Measurements from ENCODE around the gene LPAR3.
"Not testable (repeated sequence)": the region's sequence is repeated elsewhere in the genome, so short reads cannot be mapped to it uniquely, and the experiment has no call there.

The LPAR3 gene

GRCh38 chr1:84902727-84903126 lies 9.7 kb upstream of the LPAR3 start:
- DNase-seq: not testable (repeated sequence)

- DNase-seq: no peak
Measured at GRCh38 chr1:84899969-84900368, 7.0 kb upstream of the LPAR3 start.

DNA sequence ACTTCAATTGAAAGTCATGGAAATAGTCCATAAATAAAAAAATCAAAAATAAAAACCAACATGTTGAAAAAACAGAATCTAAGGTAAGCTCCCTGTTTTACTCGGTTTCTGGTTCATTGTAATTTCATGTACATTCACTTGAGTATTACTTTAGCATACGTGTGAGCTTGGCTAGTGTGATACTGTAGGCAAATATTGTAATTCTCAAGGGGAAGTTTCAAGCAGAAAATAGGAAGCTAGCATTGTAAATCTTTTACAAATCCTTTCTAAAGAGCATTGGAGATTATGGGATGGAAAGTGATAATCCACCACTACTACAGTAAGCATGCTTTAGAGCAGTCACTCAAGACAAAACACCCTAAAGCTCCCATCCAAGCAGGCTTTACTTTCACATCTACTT lies 3.3 kb upstream of the LPAR3 start:
- DNase-seq: no peak

GRCh38 chr1:84890566-84890965 lies 2.4 kb downstream of the LPAR3 start:
- no peak for DNase-seq

DNA sequence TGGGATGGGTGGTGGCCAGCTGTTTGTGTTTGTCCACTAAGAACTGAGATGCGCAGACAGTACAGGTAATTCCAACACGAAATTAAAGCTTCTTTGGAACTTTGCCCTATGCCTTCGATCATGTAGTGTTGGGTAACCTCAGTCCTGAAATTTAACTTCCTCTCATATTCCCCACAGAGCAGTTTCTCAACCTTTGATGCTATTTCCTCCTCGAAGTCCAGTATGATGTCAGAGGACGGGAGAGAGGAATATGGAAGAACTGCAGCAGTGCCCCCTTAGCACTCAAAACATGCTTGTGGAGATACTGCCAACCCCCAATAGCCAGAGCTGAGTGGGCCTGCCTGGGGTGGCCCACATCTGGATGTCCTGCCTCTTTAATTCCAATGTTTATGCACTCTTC lies 3.6 kb downstream of the LPAR3 start:
- DNase-seq: no peak

DNA sequence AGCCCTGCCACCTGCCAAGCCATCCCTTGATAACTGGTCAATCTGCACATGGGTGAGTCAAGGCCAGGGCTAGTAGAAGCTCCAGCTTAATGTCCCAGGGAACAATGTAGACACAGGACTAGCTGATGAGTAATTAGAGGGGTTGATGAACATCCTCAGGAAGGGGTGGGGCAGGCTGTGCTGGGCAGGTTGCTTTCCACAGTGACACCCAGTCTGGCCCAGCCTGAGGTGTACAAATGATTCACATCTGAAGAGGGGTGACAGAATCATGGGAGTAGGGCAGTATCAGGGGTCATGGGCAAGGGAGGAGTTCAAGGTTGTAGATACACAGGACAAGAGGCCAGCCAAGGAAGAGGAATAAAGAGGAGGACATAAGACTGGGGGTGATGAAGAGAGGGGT lies 4.3 kb downstream of the LPAR3 start:
- DNase-seq: no peak

DNA sequence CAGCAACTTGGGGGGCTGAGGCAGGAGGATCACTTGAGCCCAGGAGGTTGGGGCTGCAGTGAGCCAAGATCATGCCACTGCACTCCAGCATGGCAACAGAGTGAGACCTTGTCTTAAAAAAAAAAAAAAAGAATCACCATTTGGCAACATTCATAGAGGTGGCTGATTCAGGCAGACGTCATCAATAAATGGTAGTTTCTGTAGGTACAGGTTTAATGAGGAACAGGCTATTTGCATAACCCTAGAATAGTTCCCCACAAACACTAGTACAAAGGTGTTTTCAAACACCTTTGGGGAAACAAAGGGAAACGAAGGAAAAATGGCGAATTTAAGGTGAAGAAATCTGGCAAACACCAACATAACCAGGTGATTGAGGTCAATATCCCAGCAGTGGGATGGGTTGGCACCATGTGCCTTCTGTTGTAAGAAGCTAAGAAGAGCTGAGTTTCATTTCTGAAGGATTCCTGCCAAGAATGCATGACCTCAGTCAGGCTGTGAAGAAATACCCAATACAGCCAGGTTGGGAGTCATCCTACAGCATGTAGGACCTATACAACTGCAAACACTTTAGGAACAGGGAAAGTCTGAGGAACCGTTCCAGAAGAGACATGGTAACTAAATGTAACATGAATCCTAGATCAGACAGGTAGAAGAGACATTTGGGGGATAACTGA lies 5.6 kb downstream of the LPAR3 start:
- no peak for DNase-seq

GRCh38 chr1:84885469-84885868 lies 7.5 kb downstream of the LPAR3 start:
- DNase-seq: no peak

DNA sequence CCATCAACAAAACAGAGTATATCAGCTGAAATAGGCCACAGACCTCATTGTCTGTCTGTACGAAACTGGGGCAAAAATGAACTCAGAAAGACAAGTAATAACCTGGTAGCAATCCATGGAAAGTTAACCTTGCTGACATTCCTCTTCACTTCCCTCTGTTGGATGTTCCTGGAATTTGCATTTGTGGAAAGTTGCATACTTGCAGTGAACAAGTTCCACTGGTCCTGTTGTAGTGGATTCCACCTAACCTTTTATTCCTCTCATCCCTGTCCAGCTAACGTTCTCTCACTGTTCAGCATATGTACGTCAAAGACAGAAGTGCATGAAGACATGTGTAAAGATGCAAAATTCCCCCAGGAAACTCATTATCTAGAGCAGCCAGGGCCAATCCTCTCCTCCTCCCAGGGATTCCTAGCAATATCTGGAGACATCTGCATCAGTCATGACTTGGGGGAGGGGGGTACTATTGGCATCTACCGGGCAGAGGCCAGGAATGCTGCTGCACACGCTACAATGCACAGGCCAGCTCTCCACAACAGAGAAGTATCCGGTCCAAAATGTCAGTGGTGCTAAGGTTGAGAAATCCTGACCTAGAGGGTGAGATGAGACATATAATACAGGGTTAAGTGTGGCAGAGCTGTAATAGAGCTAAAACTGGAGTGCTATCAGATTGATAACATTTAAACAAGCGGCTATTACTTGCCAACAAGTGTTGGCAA lies 8.2 kb downstream of the LPAR3 start:
- no peak for DNase-seq

- no peak for DNase-seq
Measured at GRCh38 chr1:84883286-84883685, 9.7 kb downstream of the LPAR3 start.

DNA sequence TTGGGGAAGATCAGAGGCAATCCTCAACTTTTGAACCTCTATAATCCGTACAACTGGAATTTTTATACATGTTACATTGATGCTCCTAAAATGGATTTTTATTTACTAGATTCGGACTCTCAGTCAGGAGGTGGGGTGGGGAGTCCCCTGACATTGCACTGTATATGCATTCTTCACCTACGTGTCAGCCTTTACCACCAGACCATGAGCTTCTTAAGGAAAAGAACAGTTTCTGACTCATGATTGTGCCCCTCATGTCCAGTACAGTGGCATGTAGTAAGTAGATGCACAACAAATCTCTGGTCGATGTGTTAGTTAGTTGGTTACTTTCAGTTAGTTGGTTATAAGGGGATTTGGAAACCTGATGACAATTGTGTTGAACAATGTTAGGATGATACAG lies 15.4 kb downstream of the LPAR3 start:
- no peak for DNase-seq

DNA sequence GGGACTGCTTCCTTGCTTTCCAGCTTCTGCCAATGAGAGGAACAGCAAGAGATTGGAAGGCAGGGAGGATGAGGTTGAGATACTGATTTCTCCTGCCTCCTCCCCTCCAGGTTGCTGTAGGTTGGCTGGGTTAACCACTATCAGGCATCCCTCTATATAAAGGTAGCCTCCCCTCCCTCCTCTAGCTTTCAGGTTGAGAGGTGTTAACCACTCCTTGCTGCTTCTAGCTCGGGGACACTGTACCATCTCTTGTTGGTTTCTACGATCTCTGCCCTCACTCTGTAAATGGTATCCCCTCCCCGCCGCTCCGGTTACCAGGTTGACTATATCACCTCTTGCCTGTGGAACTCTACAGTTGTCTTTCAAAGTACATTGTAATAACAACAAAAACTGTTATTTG lies 16.7 kb downstream of the LPAR3 start:
- DNase-seq: no peak

DNA sequence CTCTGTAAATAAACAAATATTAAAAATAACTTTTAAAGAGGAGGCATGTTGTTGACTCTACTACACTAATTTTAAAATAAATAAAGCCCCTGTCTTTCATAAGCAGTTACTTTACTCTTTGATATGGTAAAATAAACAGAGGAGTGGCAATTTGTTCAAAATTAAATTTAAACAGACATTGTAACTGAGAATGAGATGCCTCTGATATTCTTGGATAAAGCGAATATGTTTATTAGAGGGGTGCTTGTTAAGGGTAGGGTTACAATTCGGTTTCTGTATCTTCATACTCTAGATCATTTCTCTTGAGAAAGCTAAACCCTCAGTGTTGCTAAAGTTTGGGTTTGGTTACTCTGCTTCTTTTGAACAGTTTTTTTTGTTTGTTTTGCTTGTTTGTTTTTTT lies 19.6 kb downstream of the LPAR3 start:
- no peak for DNase-seq

- no peak for DNase-seq
Measured at GRCh38 chr1:84872696-84873355, 20.2 kb downstream of the LPAR3 start.

DNA sequence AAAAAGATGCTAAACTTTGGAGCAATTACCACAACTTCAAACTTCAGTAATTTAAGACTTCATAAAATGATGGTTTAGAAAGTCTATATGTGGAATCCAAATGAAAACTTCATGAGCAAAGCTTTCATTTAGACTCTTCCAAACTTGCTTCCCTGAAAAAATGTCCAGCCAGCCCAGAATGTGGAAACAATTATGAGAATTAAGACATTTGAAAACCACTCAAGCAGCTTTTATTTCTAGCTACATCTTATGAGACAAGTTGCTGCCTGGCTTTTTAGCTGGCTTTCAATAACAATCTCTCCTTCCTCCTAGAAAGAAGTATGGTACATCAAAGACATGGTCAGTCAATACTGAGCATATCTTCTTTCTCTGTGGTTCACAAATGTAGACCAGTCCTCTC lies 21.8 kb downstream of the LPAR3 start:
- DNase-seq: no peak

GRCh38 chr1:84870591-84870990 lies 22.4 kb downstream of the LPAR3 start:
- DNase-seq: no peak

- no peak for DNase-seq
Measured at GRCh38 chr1:84869720-84870119, 23.3 kb downstream of the LPAR3 start.

DNA sequence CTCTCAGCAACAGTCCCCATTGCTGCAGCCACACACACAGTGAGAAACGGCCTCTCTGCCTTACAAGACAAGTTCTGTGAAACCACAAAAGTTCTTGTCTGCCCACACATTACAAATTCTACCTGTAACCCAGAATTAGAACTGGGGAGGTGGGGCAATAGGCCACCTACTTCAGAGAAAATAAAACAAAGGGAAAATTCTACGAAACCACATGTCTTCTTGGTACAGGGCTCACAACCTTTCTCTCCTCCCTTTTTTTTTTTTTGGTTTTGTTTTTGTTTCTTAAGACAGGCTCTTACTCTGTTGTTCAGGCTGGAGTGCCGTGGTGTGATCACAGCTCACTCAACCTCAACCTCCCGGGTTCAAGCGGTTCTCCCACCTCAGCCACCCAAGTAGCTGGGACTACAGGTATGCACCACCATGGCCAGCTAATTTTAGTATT lies 30.2 kb downstream of the LPAR3 start:
- DNase-seq: peak in 1 of 4 experiments; percentile 23

- DNase-seq: no peak
Measured at GRCh38 chr1:84861988-84862644, 30.9 kb downstream of the LPAR3 start.

GRCh38 chr1:84861516-84861915 lies 31.5 kb downstream of the LPAR3 start:
- no peak for DNase-seq

- no peak for DNase-seq
Measured at GRCh38 chr1:84859866-84860265, 33.1 kb downstream of the LPAR3 start.

DNA sequence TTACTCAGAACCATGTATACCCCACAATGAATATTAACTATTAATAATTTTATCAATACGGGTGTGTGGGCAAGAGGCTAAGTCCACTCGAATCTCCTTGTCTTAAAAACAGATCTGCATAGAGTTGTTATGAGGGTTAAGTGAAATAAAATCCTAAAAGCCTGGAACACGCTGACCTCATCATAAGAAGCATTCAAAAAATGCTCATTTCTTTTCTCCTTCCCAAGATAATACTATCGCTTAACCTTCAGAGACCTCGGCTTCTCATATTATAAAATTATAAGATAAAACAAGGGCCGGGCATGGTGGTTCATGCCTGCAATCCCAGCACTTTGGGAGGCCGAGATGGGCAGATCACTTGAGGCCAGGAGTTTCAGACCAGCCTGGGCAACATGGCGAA lies 35.1 kb downstream of the LPAR3 start:
- DNase-seq: no peak

DNA sequence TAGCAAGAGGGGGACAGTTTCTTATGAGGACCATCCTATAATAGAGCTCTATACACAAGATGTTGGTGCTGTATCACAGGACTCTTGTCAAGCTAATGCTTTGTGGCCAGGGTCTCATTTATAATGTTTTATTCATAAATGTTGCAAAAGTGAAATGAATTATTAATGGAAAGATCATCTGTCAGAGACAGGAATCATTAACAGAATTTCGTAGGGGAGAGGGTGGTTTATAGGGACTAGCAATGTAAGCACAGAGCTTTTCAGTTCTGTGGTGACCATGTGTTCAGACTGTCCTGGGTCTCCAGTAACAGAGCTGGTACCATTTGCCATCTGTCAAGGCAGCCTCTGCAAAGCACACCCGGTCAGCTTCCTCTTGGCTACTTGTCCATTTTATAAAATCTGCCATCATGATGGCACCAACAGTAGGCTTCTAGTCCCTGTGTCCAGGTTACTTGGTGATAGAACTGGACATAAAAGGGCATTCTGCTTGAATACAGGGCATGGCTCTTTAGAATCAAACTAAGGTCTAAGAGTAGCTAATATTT lies 36.2 kb downstream of the LPAR3 start:
- DNase-seq: no peak
